Dendritic cell treated with granulocyte-macrophage colony-stimulating factor and Interleukin-4, amounts not matched to agents 40 ng/mL and 50 ng/mL, for 4 days (primary cell): ENCODE results near the gene SBK1.
"Not testable (repeated sequence)": the region's sequence is repeated elsewhere in the genome, so short reads cannot be mapped to it uniquely, and the experiment has no call there.

ENCODE experiments used
- H3K27ac Mint-ChIP-seq: one replicate; pipeline ENCODE4 v1.8.0; 2022; ENCODE audit warnings: mild to moderate bottlenecking, mixed read lengths
- H3K27me3 Mint-ChIP-seq: one replicate; pipeline ENCODE4 v1.8.0; 2022; ENCODE audit warnings: mild to moderate bottlenecking, mixed read lengths
- H3K36me3 Mint-ChIP-seq: one replicate; pipeline ENCODE4 v1.8.0; 2022; ENCODE audit warnings: low read depth, mixed read lengths
- H3K4me1 Mint-ChIP-seq: one replicate; pipeline ENCODE4 v1.8.0; 2022; ENCODE audit warnings: low read depth, mixed read lengths
- H3K4me3 Mint-ChIP-seq: one replicate; pipeline ENCODE4 v1.8.0; 2022; ENCODE audit warnings: mild to moderate bottlenecking, moderate library complexity, mixed read lengths
- H3K9me3 Mint-ChIP-seq: one replicate; pipeline ENCODE4 v1.8.0; 2022; ENCODE audit warnings: mixed read lengths
- intact Hi-C: fragments of 100-400 bp; cut with micrococcal nuclease; formaldehyde crosslinking; loops from one replicate; pipeline ENCODE4 v1.15.0; 2022

The SBK1 gene

DNA sequence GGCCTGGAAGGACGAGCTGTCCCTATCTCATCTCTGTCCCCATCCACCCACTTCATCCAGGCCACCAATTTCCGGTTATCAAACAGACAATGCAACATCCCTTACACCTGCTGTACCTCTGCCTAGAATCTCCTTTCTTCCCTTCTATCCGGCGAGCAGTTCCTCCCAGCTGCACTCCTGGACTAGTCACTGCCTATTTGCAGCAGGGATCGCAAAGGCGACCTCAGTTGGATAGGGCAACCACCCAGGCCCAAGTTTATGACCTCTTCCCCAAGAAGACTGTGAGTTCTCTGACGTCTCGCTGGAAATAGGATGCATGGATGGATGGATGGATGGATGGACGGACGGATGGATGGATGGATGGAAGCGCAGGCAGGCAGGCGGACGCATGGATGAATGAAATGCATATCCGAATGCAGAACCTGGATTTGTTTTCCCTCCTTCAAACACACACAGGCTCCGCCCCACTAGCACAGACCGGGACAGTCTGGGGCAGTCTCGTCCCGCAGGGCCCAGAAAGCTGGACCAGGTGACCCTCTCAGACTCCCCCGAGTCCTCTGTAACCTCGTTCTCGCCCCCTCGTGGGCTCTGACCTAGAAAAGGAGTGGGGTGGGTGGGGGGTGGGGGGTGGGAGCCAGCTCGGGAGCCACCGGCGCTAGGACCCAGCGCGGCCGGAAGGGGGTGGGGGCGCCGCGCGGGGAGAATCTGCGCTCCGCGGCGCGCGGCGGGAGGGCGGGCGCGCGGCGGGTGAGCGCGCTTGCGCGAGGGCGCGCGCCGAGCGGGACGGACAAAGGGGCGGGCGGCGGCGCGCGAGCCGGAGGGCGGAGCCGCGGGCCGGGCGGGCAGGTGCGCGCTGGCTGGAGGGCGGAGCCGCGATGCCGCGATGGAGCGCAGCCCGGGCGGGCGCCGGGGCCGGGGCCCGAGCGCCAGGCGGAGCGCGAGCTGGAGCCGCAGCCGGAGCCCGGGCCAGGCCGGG lies at the start of gene SBK1:
SBK1 (plus strand) TSS at position 875 of the 976 bp plus-strand sequence. CDS start 24,867 bp downstream, outside the sequence.
- H3K27ac Mint-ChIP-seq, result no peak within 1 kb of the TSS

DNA sequence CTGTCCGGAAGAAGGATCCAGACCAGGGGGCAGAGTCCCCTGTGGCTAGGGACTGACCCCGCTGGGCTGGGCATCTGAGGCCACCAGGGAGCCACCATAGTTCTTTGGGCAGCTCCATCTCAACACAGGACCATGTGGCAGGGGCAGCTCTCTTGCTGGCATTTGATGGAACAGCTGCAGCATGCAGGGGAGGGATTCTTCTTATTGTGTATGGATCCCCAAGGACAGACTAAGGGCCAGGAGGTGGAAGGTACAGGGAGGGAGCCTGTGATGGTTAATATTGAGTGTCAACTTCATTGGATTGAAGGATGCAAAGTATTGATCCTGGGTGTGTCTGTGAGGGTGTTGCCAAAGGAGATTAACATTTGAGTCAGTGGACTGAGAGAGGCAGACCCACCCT lies 42.8 kb upstream of the SBK1 start:
- H3K36me3 Mint-ChIP-seq, H3K4me3 Mint-ChIP-seq, H3K27me3 Mint-ChIP-seq, H3K4me1 Mint-ChIP-seq, H3K9me3 Mint-ChIP-seq, intact Hi-C loops, H3K27ac Mint-ChIP-seq: not testable (repeated sequence)

More for the DNA sequence above, at the start of gene SBK1:
- Mint-ChIP-seq H3K36me3 (no peaks in the 10 kb centered on the region), H3K27me3 (peaks cover 41% of the 10 kb centered on the region), H3K4me3 (peak within 1 kb of the TSS; percentile 68), H3K4me1 (peaks cover 22% of the 10 kb centered on the region), H3K9me3 (no peaks in the 10 kb centered on the region)
- intact Hi-C loops, result no loop called here

GRCh38 chr16:28250999-28251398 lies 41.3 kb upstream of the SBK1 start:
- Mint-ChIP-seq H3K27ac (no peak overlapping the region), H3K4me3 (no peak overlapping the region), H3K36me3 (no peaks in the 10 kb centered on the region)

GRCh38 chr16:28254158-28254557 lies 38.2 kb upstream of the SBK1 start:
- no peaks in the 10 kb centered on the region for H3K36me3 Mint-ChIP-seq
- no peaks in the 10 kb centered on the region for H3K4me1 Mint-ChIP-seq
- no peak overlapping the region for H3K4me3 Mint-ChIP-seq
- intact Hi-C loops, result no loop called here
- no peak overlapping the region for H3K27ac Mint-ChIP-seq
- H3K27me3 Mint-ChIP-seq, result peaks cover 4% of the 10 kb centered on the region
- H3K9me3 Mint-ChIP-seq, result no peaks in the 10 kb centered on the region

More at GRCh38 chr16:28250999-28251398, 41.3 kb upstream of the SBK1 start:
- no peaks in the 10 kb centered on the region for H3K9me3 Mint-ChIP-seq
- H3K27me3 Mint-ChIP-seq, result peaks cover 3% of the 10 kb centered on the region
- no peaks in the 10 kb centered on the region for H3K4me1 Mint-ChIP-seq
- intact Hi-C loops, result no loop called here

DNA sequence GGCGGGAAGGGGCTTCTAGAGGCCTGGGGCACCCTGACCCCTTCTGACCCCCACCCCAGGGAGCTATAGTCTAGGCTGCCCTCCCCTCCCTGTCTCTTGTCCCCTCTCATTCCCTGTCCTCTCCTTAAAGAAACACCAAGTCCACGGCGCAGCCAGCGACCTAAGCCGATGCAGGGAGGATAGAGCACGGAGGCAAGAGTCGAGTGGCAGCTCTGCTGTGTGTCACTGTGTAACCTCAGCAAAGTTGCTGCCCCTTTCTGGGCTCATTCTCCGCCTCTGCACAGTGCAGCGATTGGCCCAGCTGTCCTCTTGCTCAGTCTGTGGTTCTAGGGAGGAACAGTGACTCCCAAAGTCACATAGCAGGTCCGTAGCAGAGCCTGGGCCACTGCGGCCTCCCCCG lies 36.5 kb upstream of the SBK1 start:
- H3K4me1 Mint-ChIP-seq, result no peaks in the 10 kb centered on the region
- no peak overlapping the region for H3K27ac Mint-ChIP-seq
- H3K4me3 Mint-ChIP-seq, result no peak overlapping the region
- no peaks in the 10 kb centered on the region for H3K36me3 Mint-ChIP-seq
- intact Hi-C loops, result no loop called here
- peaks cover 6% of the 10 kb centered on the region for H3K27me3 Mint-ChIP-seq
- no peaks in the 10 kb centered on the region for H3K9me3 Mint-ChIP-seq

- H3K4me1 Mint-ChIP-seq, result no peaks in the 10 kb centered on the region
- no peak overlapping the region for H3K27ac Mint-ChIP-seq
- H3K9me3 Mint-ChIP-seq, result no peaks in the 10 kb centered on the region
- peaks cover 4% of the 10 kb centered on the region for H3K27me3 Mint-ChIP-seq
- H3K36me3 Mint-ChIP-seq, result no peaks in the 10 kb centered on the region
- H3K4me3 Mint-ChIP-seq, result no peak overlapping the region
- intact Hi-C loops, result no loop called here
These were observed 35.1 kb upstream of the SBK1 start for GRCh38 chr16:28257256-28257655.

- Mint-ChIP-seq H3K27ac (no peak overlapping the region), H3K36me3 (no peaks in the 10 kb centered on the region), H3K9me3 (no peaks in the 10 kb centered on the region), H3K4me1 (no peaks in the 10 kb centered on the region), H3K4me3 (no peak overlapping the region), H3K27me3 (peaks cover 9% of the 10 kb centered on the region)
- intact Hi-C loops, result no loop called here
These were observed 33.8 kb upstream of the SBK1 start for GRCh38 chr16:28258567-28258966.

GRCh38 chr16:28259091-28259780 lies 33.1 kb upstream of the SBK1 start:
- Mint-ChIP-seq H3K9me3 (no peaks in the 10 kb centered on the region), H3K27ac (no peak overlapping the region), H3K4me1 (no peaks in the 10 kb centered on the region), H3K27me3 (peaks cover 13% of the 10 kb centered on the region), H3K4me3 (no peak overlapping the region), H3K36me3 (no peaks in the 10 kb centered on the region)
- intact Hi-C loops, result no loop called here

DNA sequence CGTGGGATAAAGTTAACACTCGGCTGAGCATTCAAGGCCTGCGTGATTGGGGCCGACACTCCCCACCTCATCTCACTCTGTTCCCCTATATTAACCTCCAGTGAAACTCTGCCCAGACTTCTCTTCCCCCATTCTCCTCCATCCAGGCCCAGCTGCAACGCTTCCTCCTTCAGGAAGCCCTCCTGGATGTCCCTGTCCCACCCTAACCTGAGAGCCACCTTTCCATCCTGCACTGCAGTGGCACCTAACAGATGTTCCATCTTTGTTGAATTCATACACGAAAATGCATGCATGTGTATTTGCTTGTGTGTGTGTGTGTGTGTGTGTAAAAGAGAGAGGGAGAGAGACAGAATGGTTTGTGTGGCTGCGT lies 32.6 kb upstream of the SBK1 start:
- H3K27me3 Mint-ChIP-seq, result peaks cover 17% of the 10 kb centered on the region
- H3K36me3 Mint-ChIP-seq, result no peaks in the 10 kb centered on the region
- intact Hi-C loops, result no loop called here
- H3K4me3 Mint-ChIP-seq, result no peak overlapping the region
- H3K27ac Mint-ChIP-seq, result no peak overlapping the region
- H3K4me1 Mint-ChIP-seq, result peaks cover 4% of the 10 kb centered on the region
- H3K9me3 Mint-ChIP-seq, result no peaks in the 10 kb centered on the region

GRCh38 chr16:28260193-28260592 lies 32.1 kb upstream of the SBK1 start:
- Mint-ChIP-seq H3K4me3 (no peak overlapping the region), H3K9me3 (no peaks in the 10 kb centered on the region)

GRCh38 chr16:28261942-28262341 lies 30.4 kb upstream of the SBK1 start:
- intact Hi-C loops, result no loop called here
- Mint-ChIP-seq H3K27ac (no peak overlapping the region), H3K27me3 (peaks cover 22% of the 10 kb centered on the region), H3K36me3 (no peaks in the 10 kb centered on the region), H3K9me3 (no peaks in the 10 kb centered on the region), H3K4me3 (no peak overlapping the region), H3K4me1 (peaks cover 6% of the 10 kb centered on the region)

More at GRCh38 chr16:28260193-28260592, 32.1 kb upstream of the SBK1 start:
- intact Hi-C loops, result no loop called here
- Mint-ChIP-seq H3K27ac (no peak overlapping the region), H3K36me3 (no peaks in the 10 kb centered on the region), H3K4me1 (peaks cover 6% of the 10 kb centered on the region), H3K27me3 (peaks cover 19% of the 10 kb centered on the region)

- intact Hi-C loops, result no loop called here
- Mint-ChIP-seq H3K27me3 (peaks cover 20% of the 10 kb centered on the region), H3K36me3 (no peaks in the 10 kb centered on the region), H3K27ac (no peak overlapping the region), H3K4me1 (peaks cover 6% of the 10 kb centered on the region), H3K4me3 (no peak overlapping the region), H3K9me3 (no peaks in the 10 kb centered on the region)
These were observed 29.0 kb upstream of the SBK1 start for GRCh38 chr16:28263305-28263704.

DNA sequence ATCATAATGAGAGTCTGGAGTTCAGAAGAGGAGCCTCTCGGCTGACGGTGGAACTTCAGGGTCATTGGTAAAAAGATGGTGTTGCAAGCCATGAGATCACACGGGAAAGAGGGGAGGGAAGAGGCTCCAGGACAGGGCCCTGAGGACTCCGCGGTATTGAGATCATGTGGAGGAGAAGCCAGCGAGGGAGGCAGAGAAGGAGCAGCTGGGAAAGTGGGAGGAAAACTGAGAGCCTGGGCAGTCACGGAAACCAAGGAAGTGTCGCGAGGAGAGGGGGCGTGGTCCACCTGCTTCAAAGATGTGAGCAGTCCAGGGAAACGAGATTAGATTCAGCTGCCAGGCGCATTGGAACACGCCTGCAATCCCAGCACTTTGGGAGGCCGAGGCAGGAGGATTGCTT lies 27.7 kb upstream of the SBK1 start:
- H3K4me1 Mint-ChIP-seq, result peaks cover 6% of the 10 kb centered on the region
- H3K27ac Mint-ChIP-seq, result no peak overlapping the region
- H3K4me3 Mint-ChIP-seq, result no peak overlapping the region
- intact Hi-C loops, result no loop called here
- peaks cover 19% of the 10 kb centered on the region for H3K27me3 Mint-ChIP-seq
- H3K36me3 Mint-ChIP-seq, result no peaks in the 10 kb centered on the region
- no peaks in the 10 kb centered on the region for H3K9me3 Mint-ChIP-seq

- peaks cover 6% of the 10 kb centered on the region for H3K4me1 Mint-ChIP-seq
- peaks cover 18% of the 10 kb centered on the region for H3K27me3 Mint-ChIP-seq
- H3K4me3 Mint-ChIP-seq, result no peak overlapping the region
- H3K27ac Mint-ChIP-seq, result no peak overlapping the region
- H3K36me3 Mint-ChIP-seq, result no peaks in the 10 kb centered on the region
- intact Hi-C loops, result no loop called here
- H3K9me3 Mint-ChIP-seq, result no peaks in the 10 kb centered on the region
These were observed 26.5 kb upstream of the SBK1 start for GRCh38 chr16:28265822-28266221.
